Neural cell (in vitro differentiated cells): ENCODE results near the gene RPTN. TPM values are rescaled to one million over a fixed set of nuclear protein-coding genes. Genes with fewer than 3 reads are reported as not detected.

Experiments used
- H2AFZ ChIP-seq: fragments of 200-600, 300-800 bp; sonication (generic), shearing (Covaris generic); 2 replicates; pipeline ENCODE4 v1.6.0; 2014; ENCODE audit warnings: low read depth, mild to moderate bottlenecking, antibody characterized with exemption, low read length, moderate library complexity
- H3F3A ChIP-seq: fragments of 200-600 bp; shearing (Covaris generic); 2 replicates; pipeline ENCODE4 v1.6.1; 2016; ENCODE audit warnings: mild to moderate bottlenecking, moderate library complexity, mixed read lengths, antibody characterized with exemption, low read length; ENCODE audit not compliant: insufficient read depth, poor library complexity, severe bottlenecking
- H3K27ac ChIP-seq: fragments of 200-600, 300-800 bp; sonication (generic), shearing (Covaris generic); 2 replicates; pipeline ENCODE4 v1.5.1; 2014; ENCODE audit warnings: mild to moderate bottlenecking, low read length, moderate library complexity
- H3K27me3 ChIP-seq: fragments of 300-800, 200-600 bp; sonication (generic), shearing (Covaris generic); 2 replicates; pipeline ENCODE4 v1.6.0; 2014; ENCODE audit warnings: mild to moderate bottlenecking, low read depth, low read length, moderate library complexity; ENCODE audit not compliant: insufficient read depth
- H3K36me3 ChIP-seq: fragments of 300-800, 200-600 bp; sonication (generic), shearing (Covaris generic); 2 replicates; pipeline ENCODE4 v1.5.1; 2014; ENCODE audit warnings: mild to moderate bottlenecking, antibody characterized with exemption, low read length, moderate library complexity; ENCODE audit not compliant: insufficient read depth
- H3K4me2 ChIP-seq: fragments of 300-800, 200-600 bp; sonication (generic), shearing (Covaris generic); 2 replicates; pipeline ENCODE4 v1.6.0; 2014; ENCODE audit warnings: mild to moderate bottlenecking, low read length
- H3K4me3 ChIP-seq: fragments of 300-800, 200-600 bp; sonication (generic), shearing (Covaris generic); 2 replicates; pipeline ENCODE4 v1.5.1; 2014; ENCODE audit warnings: mild to moderate bottlenecking, low read length, moderate library complexity
- H3K79me2 ChIP-seq: fragments of 200-600 bp; shearing (Covaris generic); replicated peaks from 2 replicates; pipeline ENCODE4 v1.6.0; 2014; ENCODE audit warnings: mild to moderate bottlenecking, low read length, moderate library complexity; ENCODE audit not compliant: insufficient read depth
- H3K9ac ChIP-seq: fragments of 300-800, 200-600 bp; sonication (generic), shearing (Covaris generic); 2 replicates; pipeline ENCODE4 v1.6.1; 2016; ENCODE audit warnings: mild to moderate bottlenecking, low read length, mixed read lengths
- H3K9me2 ChIP-seq: fragments of 200-600 bp; shearing (Covaris generic); 2 replicates; pipeline ENCODE4 v1.6.1; 2016; ENCODE audit warnings: mild to moderate bottlenecking, low read length, mixed read lengths; ENCODE audit not compliant: insufficient read depth
- H3K9me3 ChIP-seq: fragments of 200-600, 300-800 bp; sonication (generic), shearing (Covaris generic); 2 replicates; pipeline ENCODE4 v1.6.1; 2016; ENCODE audit warnings: mild to moderate bottlenecking, mixed run types, low read length, moderate library complexity, mixed read lengths
- H4K20me1 ChIP-seq: fragments of 200-600 bp; shearing (Covaris generic); 2 replicates; pipeline ENCODE4 v1.6.1; 2016; ENCODE audit warnings: mild to moderate bottlenecking, mixed run types; ENCODE audit not compliant: insufficient read depth
- CTCF ChIP-seq: fragments of 450-650 bp; IDR thresholded peaks from 2 replicates; pipeline ENCODE4 v1.5.1; 2014; ENCODE audit warnings: antibody characterized with exemption, mild to moderate bottlenecking, moderate library complexity; ENCODE audit not compliant: poor library complexity, severe bottlenecking
- EZH2 ChIP-seq: fragments of 200-600, 300-800 bp; shearing (Covaris generic), sonication (generic); IDR thresholded peaks from 2 replicates; pipeline ENCODE4 v1.6.1; 2014; ENCODE audit warnings: antibody characterized with exemption, low read length, borderline replicate concordance, mild to moderate bottlenecking; ENCODE audit not compliant: insufficient read depth, poor library complexity, severe bottlenecking
- MXI1 ChIP-seq: fragments of 450-650 bp; conservative IDR thresholded peaks from 2 replicates; pipeline ENCODE4 v1.6.1; 2014; ENCODE audit warnings: antibody characterized with exemption, mild to moderate bottlenecking; ENCODE audit not compliant: poor library complexity, severe bottlenecking
- POLR2AphosphoS5 ChIP-seq: IDR thresholded peaks from 2 replicates; pipeline ENCODE4 v1.6.1; 2012
- RAD21 ChIP-seq: fragments of 450-650 bp; conservative IDR thresholded peaks from 2 replicates; pipeline ENCODE4 v1.6.1; 2014; ENCODE audit warnings: antibody characterized with exemption, mild to moderate bottlenecking, moderate library complexity
- REST ChIP-seq: IDR thresholded peaks from 2 replicates; pipeline ENCODE4 v1.6.1; 2012; ENCODE audit warnings: borderline replicate concordance
- SMC3 ChIP-seq: fragments of 450-650 bp; conservative IDR thresholded peaks from 2 replicates; pipeline ENCODE4 v1.6.1; 2014; ENCODE audit warnings: antibody characterized with exemption, mild to moderate bottlenecking, moderate library complexity; ENCODE audit not compliant: poor library complexity
- polyA plus RNA-seq: library from polyadenylated mRNA; depleted of rRNA; stranded (reverse); fragments of >200 nt; gene quantifications from 2 replicates; pipeline ENCODE4 v1.2.3, GENCODE V29; 2014

RPTN gene
- polyA plus RNA-seq, 1 donor from 2014 or later: not detected

- H3K9me2 ChIP-seq: no peaks in the 10 kb centered on the region
- H3F3A ChIP-seq: no peaks in the 10 kb centered on the region
- H3K36me3 ChIP-seq: no peaks in the 10 kb centered on the region
- no peaks in the 10 kb centered on the region for H4K20me1 ChIP-seq
- no peak overlapping the region for H2AFZ ChIP-seq
- no peak overlapping the region for H3K27ac ChIP-seq
- H3K9me3 ChIP-seq: no peaks in the 10 kb centered on the region
- H3K4me3 ChIP-seq: no peak overlapping the region
- TF ChIP-seq SMC3: no peak
- TF ChIP-seq REST: no peak
- TF ChIP-seq MXI1: no peak
- no peak for TF ChIP-seq RAD21
- no peak for TF ChIP-seq EZH2
- TF ChIP-seq POLR2AphosphoS5: no peak
- TF ChIP-seq CTCF: no peak
- no peak overlapping the region for H3K9ac ChIP-seq
- H3K27me3 ChIP-seq: no peaks in the 10 kb centered on the region
- no peaks in the 10 kb centered on the region for H3K79me2 ChIP-seq
- no peak overlapping the region for H3K4me2 ChIP-seq
Observed at GRCh38 chr1:152165286-152166077, 6.5 kb upstream of the RPTN start.

- no peaks in the 10 kb centered on the region for H3K9me3 ChIP-seq
- H3K9me2 ChIP-seq: no peaks in the 10 kb centered on the region
- H2AFZ ChIP-seq: no peak overlapping the region
- H3K4me2 ChIP-seq: no peak overlapping the region
- H3K4me3 ChIP-seq: no peak overlapping the region
- H4K20me1 ChIP-seq: no peaks in the 10 kb centered on the region
- H3K27ac ChIP-seq: no peak overlapping the region
- H3K36me3 ChIP-seq: no peaks in the 10 kb centered on the region
- TF ChIP-seq SMC3: no peak
- TF ChIP-seq MXI1: no peak
- no peaks in the 10 kb centered on the region for H3K79me2 ChIP-seq
- no peaks in the 10 kb centered on the region for H3K27me3 ChIP-seq
- H3F3A ChIP-seq: no peaks in the 10 kb centered on the region
- H3K9ac ChIP-seq: no peak overlapping the region
Observed at GRCh38 chr1:152164517-152165136, 5.6 kb upstream of the RPTN start.
